Testis (tissue), 2 donors: ENCODE results near the gene TGIF2.

ENCODE experiments used
- CTCF ChIP-seq, 3 experiments: fragments of 450-650 bp in 2 of 3; fragments of 200-600 bp in 1 of 3; sonication (generic) in 1 of 3; IDR thresholded peaks; one replicate each; pipeline ENCODE4 v1.5.1; 2016 to 2019; ENCODE audit warnings: antibody characterized with exemption in 3 of 3, mild to moderate bottlenecking in 2 of 3, moderate library complexity in 1 of 3
- POLR2A ChIP-seq: fragments of 450-650 bp; IDR thresholded peaks from one replicate; pipeline ENCODE4 v1.6.1; 2017; ENCODE audit warnings: antibody characterized with exemption, mild to moderate bottlenecking, moderate library complexity

GRCh38 chr20:36532822-36533221, 40.6 kb upstream of the TGIF2 start:
- TF ChIP-seq CTCF (IDR thresholded peaks at IDR 0.05) (no peak), POLR2A (no peak)
